Measurements from ENCODE around the gene KLHDC7B.

The KLHDC7B gene

GRCh38 chr22:50551160-50551752 lies 5.6 kb downstream of the KLHDC7B start:
- no peak for DNase-seq

- no peak for DNase-seq
Observed at GRCh38 chr22:50553310-50553709, 7.6 kb downstream of the KLHDC7B start.

GRCh38 chr22:50556703-50557102 lies 11.0 kb downstream of the KLHDC7B start:
- DNase-seq = no peak

- no peak for DNase-seq
Observed at GRCh38 chr22:50560034-50560433, 14.3 kb downstream of the KLHDC7B start.

GRCh38 chr22:50561401-50562358 lies 16.0 kb downstream of the KLHDC7B start:
- no peak for DNase-seq

- peak; percentile 92 for DNase-seq
Observed at GRCh38 chr22:50562523-50563412, 17.1 kb downstream of the KLHDC7B start, which contains the start of gene SYCE3. TSS of gene SYCE3 (minus strand) at chr22:50562919. CDS start at chr22:50556405, 6,514 bp downstream.

- no peak for DNase-seq
Observed at GRCh38 chr22:50563413-50564160, 17.9 kb downstream of the KLHDC7B start.

GRCh38 chr22:50564289-50564688 lies 18.6 kb downstream of the KLHDC7B start:
- no peak for DNase-seq

GRCh38 chr22:50567721-50568252 lies 22.1 kb downstream of the KLHDC7B start:
- no peak for DNase-seq

- DNase-seq = no peak
Observed at GRCh38 chr22:50568626-50569025, 22.9 kb downstream of the KLHDC7B start.

GRCh38 chr22:50569041-50569459 lies 23.4 kb downstream of the KLHDC7B start:
- DNase-seq = no peak

GRCh38 chr22:50569896-50570535 lies 24.3 kb downstream of the KLHDC7B start:
- DNase-seq = no peak

GRCh38 chr22:50570861-50571260 lies 25.2 kb downstream of the KLHDC7B start:
- no peak for DNase-seq

- DNase-seq = no peak
Observed at GRCh38 chr22:50571264-50572175, 25.8 kb downstream of the KLHDC7B start.

- no peak for DNase-seq
Observed at GRCh38 chr22:50572965-50573364, 27.3 kb downstream of the KLHDC7B start.

GRCh38 chr22:50573491-50574382 lies 28.0 kb downstream of the KLHDC7B start:
- DNase-seq = no peak

- no peak for DNase-seq
Observed at GRCh38 chr22:50574383-50574755, 28.7 kb downstream of the KLHDC7B start.

GRCh38 chr22:50575426-50575941 lies 29.8 kb downstream of the KLHDC7B start:
- DNase-seq = no peak

GRCh38 chr22:50576070-50576469 lies 30.4 kb downstream of the KLHDC7B start:
- peak; percentile 49 for DNase-seq
